ENCODE data around the gene KMT2B. TPM values are rescaled to one million over a fixed set of nuclear protein-coding genes. Genes with fewer than 3 reads are reported as not detected.
A peak's percentile ranks its signal among the peaks of the same experiment; 100 is the strongest.

Gene KMT2B
- total RNA-seq, 1 donor from 2014 or later = 65.6 TPM

DNA sequence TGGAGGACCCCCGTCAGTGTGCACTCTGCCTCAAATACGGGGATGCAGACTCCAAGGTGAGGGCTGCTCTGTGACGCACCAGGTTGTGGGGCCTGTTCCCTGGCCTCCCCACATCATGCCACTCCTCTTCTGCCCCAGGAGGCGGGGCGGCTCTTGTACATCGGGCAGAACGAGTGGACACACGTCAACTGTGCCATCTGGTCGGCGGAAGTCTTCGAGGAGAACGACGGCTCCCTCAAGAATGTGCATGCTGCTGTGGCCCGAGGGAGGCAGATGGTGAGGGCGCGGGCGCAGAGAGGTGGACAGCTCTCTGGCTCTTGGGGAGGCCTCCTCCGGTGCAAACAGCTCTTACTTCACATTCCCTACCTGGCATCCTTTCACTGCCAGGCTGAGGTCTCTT is 11.2 kb downstream of the KMT2B start:
- Mint-ChIP-seq H3K27ac (no peak overlapping the region), H3K36me3 (ENCODE audit: low read depth) (peaks cover 84% of the 10 kb centered on the region), H3K4me1 (peaks cover 5% of the 10 kb centered on the region), H3K4me3 (no peak overlapping the region), H3K27me3 (no peaks in the 10 kb centered on the region), H3K9me3 (no peaks in the 10 kb centered on the region)
- intact Hi-C loops (cut with micrococcal nuclease) = no loop called here
- no peak for DNase-seq
- POLR2A ChIA-PET = interaction anchor here (2.2 kb wide), 1 partner anchor 12 kb away, joined by 7 read pairs; no protein-coding TSS in a partner anchor
- ATAC-seq (ENCODE audit: low read depth) = no peak
- CTCF ChIA-PET = no interaction called here
- TF ChIP-seq, protein P1, sequence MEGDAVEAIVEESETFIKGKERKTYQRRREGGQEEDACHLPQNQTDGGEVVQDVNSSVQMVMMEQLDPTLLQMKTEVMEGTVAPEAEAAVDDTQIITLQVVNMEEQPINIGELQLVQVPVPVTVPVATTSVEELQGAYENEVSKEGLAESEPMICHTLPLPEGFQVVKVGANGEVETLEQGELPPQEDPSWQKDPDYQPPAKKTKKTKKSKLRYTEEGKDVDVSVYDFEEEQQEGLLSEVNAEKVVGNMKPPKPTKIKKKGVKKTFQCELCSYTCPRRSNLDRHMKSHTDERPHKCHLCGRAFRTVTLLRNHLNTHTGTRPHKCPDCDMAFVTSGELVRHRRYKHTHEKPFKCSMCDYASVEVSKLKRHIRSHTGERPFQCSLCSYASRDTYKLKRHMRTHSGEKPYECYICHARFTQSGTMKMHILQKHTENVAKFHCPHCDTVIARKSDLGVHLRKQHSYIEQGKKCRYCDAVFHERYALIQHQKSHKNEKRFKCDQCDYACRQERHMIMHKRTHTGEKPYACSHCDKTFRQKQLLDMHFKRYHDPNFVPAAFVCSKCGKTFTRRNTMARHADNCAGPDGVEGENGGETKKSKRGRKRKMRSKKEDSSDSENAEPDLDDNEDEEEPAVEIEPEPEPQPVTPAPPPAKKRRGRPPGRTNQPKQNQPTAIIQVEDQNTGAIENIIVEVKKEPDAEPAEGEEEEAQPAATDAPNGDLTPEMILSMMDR (IDR thresholded peaks at IDR 0.05) = no peak

DNA sequence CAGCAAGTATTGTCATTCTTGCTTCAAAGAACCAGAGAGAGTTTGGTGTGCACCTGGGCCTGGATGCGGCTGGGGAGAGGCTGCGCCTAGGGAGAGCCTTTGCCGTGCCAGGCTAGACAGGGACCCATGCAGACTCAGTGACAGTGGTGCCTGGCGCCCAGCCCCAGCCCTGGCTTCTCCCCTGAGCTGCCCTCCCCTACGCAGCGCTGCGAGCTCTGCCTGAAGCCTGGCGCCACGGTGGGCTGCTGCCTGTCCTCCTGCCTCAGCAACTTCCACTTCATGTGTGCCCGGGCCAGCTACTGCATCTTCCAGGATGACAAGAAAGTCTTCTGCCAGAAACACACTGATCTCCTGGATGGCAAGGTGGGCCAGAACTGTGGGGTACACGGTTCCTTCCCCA is 12.0 kb downstream of the KMT2B start:
- Mint-ChIP-seq H3K36me3 (ENCODE audit: low read depth) (peaks cover 84% of the 10 kb centered on the region), H3K9me3 (no peaks in the 10 kb centered on the region), H3K4me3 (no peak overlapping the region), H3K4me1 (peaks cover 7% of the 10 kb centered on the region), H3K27me3 (no peaks in the 10 kb centered on the region), H3K27ac (no peak overlapping the region)
- ChIA-PET POLR2A (interaction anchor here (1.3 to 1.5 kb wide), 2 partner anchors 10 to 15 kb away, joined by 3 to 6 read pairs; no protein-coding TSS in a partner anchor), CTCF (no interaction called here)
- intact Hi-C loops (cut with micrococcal nuclease) = no loop called here
- TF ChIP-seq, protein P1 (IDR thresholded peaks at IDR 0.05) = no peak
- ATAC-seq (ENCODE audit: low read depth) (no peak), DNase-seq (no peak)

DNA sequence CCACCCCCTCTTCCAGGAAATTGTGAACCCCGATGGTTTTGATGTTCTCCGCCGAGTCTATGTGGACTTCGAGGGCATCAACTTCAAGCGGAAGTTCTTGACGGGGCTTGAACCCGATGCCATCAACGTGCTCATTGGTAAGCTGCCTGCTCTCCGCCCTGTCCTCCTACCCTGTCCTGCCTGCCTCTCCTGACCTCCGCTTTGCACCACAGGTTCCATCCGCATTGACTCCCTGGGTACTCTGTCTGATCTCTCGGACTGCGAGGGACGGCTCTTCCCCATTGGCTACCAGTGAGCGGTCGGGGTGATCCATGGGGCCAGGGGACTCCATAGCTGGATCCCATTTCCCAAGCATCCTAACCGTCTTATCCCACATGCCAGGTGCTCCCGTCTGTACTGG is 12.5 kb downstream of the KMT2B start:
- CTCF ChIA-PET = no interaction called here
- H3K4me3 Mint-ChIP-seq = no peak overlapping the region

DNA sequence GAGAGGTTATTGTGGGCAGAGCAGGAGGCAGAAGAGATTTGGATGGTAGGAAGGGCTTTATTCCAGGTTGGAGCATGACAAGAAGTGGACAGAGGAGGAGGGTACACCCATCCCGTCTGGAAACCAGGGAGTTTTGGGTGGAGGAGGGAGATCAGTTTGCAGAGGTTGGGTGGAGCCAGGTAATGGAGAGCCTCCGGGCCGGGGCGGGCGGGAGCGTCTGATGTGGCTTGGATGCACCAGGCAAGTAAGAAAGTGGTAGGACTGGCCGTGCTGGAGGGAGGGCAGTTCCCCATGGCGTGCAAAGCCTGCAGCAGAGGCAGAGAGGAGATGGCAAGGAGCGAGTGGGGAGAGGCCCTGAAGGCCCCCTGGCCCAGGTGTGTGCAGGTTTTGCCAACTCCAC is 13.6 kb downstream of the KMT2B start:
- Mint-ChIP-seq H3K4me1 (peaks cover 9% of the 10 kb centered on the region), H3K36me3 (ENCODE audit: low read depth) (peaks cover 84% of the 10 kb centered on the region), H3K4me3 (no peak overlapping the region), H3K9me3 (no peaks in the 10 kb centered on the region), H3K27me3 (no peaks in the 10 kb centered on the region), H3K27ac (peak overlapping the region; percentile 32)
- ATAC-seq (ENCODE audit: low read depth) (no peak), DNase-seq (no peak)
- POLR2A ChIA-PET = interaction anchor here (1.3 to 1.5 kb wide), 2 partner anchors 9 kb away, joined by 5 to 6 read pairs; no protein-coding TSS in a partner anchor
- CTCF ChIA-PET = no interaction called here
- TF ChIP-seq, protein P1 (IDR thresholded peaks at IDR 0.05) = no peak
- intact Hi-C loops (cut with micrococcal nuclease) = no loop called here

More for the DNA sequence above, 12.5 kb downstream of the KMT2B start:
- Mint-ChIP-seq H3K27ac (no peak overlapping the region), H3K27me3 (no peaks in the 10 kb centered on the region), H3K9me3 (no peaks in the 10 kb centered on the region), H3K4me1 (peaks cover 7% of the 10 kb centered on the region), H3K36me3 (ENCODE audit: low read depth) (peaks cover 84% of the 10 kb centered on the region)
- TF ChIP-seq, protein P1 (IDR thresholded peaks at IDR 0.05) = no peak
- intact Hi-C loops (cut with micrococcal nuclease) = no loop called here
- POLR2A ChIA-PET = interaction anchor here (1.3 to 1.5 kb wide), 2 partner anchors 10 to 14 kb away, joined by 3 to 6 read pairs; no protein-coding TSS in a partner anchor
- ATAC-seq (ENCODE audit: low read depth) (no peak), DNase-seq (no peak)

DNA sequence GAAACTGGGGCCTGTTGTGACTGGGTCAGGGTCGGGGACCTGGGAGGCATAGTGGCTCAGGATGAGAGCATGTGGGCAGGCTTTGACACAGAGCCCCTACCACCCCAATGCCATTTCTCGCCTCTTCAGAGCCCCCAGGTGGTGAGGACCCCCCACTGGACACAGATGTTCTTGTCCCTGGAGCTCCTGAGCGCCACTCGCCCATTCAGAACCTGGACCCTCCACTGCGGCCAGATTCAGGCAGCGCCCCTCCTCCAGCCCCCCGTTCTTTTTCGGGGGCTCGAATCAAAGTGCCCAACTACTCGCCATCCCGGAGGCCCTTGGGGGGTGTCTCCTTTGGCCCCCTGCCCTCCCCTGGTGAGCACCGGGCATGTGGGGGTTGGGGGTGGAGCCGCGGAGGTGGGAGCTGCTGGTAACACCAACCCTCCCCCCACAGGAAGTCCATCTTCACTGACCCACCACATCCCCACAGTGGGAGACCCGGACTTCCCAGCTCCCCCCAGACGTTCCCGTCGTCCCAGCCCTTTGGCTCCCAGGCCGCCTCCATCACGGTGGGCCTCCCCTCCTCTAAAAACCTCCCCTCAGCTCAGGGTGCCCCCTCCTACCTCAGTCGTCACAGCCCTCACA is 14.1 kb downstream of the KMT2B start:
- no peaks in the 10 kb centered on the region for H3K27me3 Mint-ChIP-seq
- TF ChIP-seq, protein P1 (IDR thresholded peaks at IDR 0.05) = no peak
- intact Hi-C loops (cut with micrococcal nuclease) = no loop called here
- no peaks in the 10 kb centered on the region for H3K9me3 Mint-ChIP-seq
- CTCF ChIA-PET = no interaction called here
- H3K36me3 Mint-ChIP-seq (ENCODE audit: low read depth) = peaks cover 84% of the 10 kb centered on the region
- ATAC-seq (ENCODE audit: low read depth) (no peak), DNase-seq (no peak)
- H3K4me3 Mint-ChIP-seq = no peak overlapping the region
- POLR2A ChIA-PET = interaction anchor here (1.5 kb wide), 1 partner anchor 9 kb away, joined by 5 read pairs; no protein-coding TSS in a partner anchor
- H3K27ac Mint-ChIP-seq = no peak overlapping the region
- H3K4me1 Mint-ChIP-seq = peaks cover 15% of the 10 kb centered on the region

Measured in activated B cell treated with CpG ODN at 0.5 μM for 24 hours (primary cell).